Upper lobe of left lung (tissue), 4 donors: ENCODE data around the gene POLN.

Experiments used
- CTCF ChIP-seq, 6 experiments: fragments of 450-650 bp in 4 of 6; fragments of 200-600 bp in 2 of 6; sonication (generic) in 2 of 6; IDR thresholded peaks; one replicate each; pipeline ENCODE4 v1.5.1; 2016 to 2019; ENCODE audit warnings: antibody characterized with exemption in 6 of 6
- EP300 ChIP-seq, 4 donors: sonication (generic); formaldehyde crosslinking; IDR thresholded peaks; one replicate each; pipeline ENCODE4 v1.5.1; 2017; ENCODE audit warnings: antibody characterized with exemption in 4 of 4, control low read depth in 2 of 4
- POLR2A ChIP-seq, 4 donors: fragments of 450-650 bp; IDR thresholded peaks; one replicate each; pipeline ENCODE4 v1.5.1; 2016 to 2017; ENCODE audit warnings: antibody characterized with exemption in 4 of 4, mild to moderate bottlenecking in 2 of 4
- POLR2AphosphoS5 ChIP-seq, 2 donors: sonication (generic); formaldehyde crosslinking; IDR thresholded peaks; one replicate each; pipeline ENCODE4 v1.5.1; 2017; ENCODE audit warnings: antibody characterized with exemption in 2 of 2

- no peak for TF ChIP-seq CTCF (IDR thresholded peaks at IDR 0.05)
- TF ChIP-seq EP300 (IDR thresholded peaks at IDR 0.05): no peak
- TF ChIP-seq POLR2A (IDR thresholded peaks at IDR 0.05): no peak
- no peak for TF ChIP-seq POLR2AphosphoS5 (IDR thresholded peaks at IDR 0.05)
Observed at GRCh38 chr4:2172627-2173231, 69.2 kb downstream of the POLN start.
